SU-DHL-6 (cell line): ENCODE measurements around the gene HMGCLL1.

Experiments
- H2AFZ ChIP-seq: fragments of 200-600 bp; sonication (generic); 2 replicates; pipeline ENCODE4 v1.6.1; 2014; ENCODE audit warnings: low read depth, mild to moderate bottlenecking, moderate library complexity, mixed read lengths, antibody characterized with exemption, low read length; ENCODE audit not compliant: severe bottlenecking
- H3F3A ChIP-seq: fragments of 200-600 bp; shearing (Covaris generic); 2 replicates; pipeline ENCODE4 v1.6.0; 2016; ENCODE audit warnings: antibody characterized with exemption, mild to moderate bottlenecking; ENCODE audit not compliant: insufficient read depth
- H3K27ac ChIP-seq: fragments of 200-600 bp; sonication (generic); 2 replicates; pipeline ENCODE4 v1.5.1; 2016; ENCODE audit warnings: low read depth, mild to moderate bottlenecking, low read length, moderate library complexity, mixed read lengths
- H3K27me3 ChIP-seq: fragments of 200-600 bp; sonication (generic), shearing (Covaris generic); 2 replicates; pipeline ENCODE4 v1.6.0; 2014; ENCODE audit warnings: mild to moderate bottlenecking, low read length
- H3K36me3 ChIP-seq: fragments of 200-600 bp; sonication (generic); 2 replicates; pipeline ENCODE4 v1.6.1; 2014; ENCODE audit warnings: mild to moderate bottlenecking, low read length, mixed read lengths
- H3K4me2 ChIP-seq: fragments of 300-600, 200-600 bp; shearing (Covaris generic), sonication (generic); 2 replicates; pipeline ENCODE4 v1.6.0; 2014; ENCODE audit warnings: low read length, low read depth, mild to moderate bottlenecking; ENCODE audit not compliant: poor library complexity, severe bottlenecking
- H3K4me3 ChIP-seq: fragments of 200-600 bp; sonication (generic); 2 replicates; pipeline ENCODE4 v1.5.1; 2014; ENCODE audit warnings: antibody characterized with exemption, low read length, mild to moderate bottlenecking, mixed read lengths; ENCODE audit not compliant: insufficient read depth, poor library complexity, severe bottlenecking
- H3K79me2 ChIP-seq: fragments of 200-600 bp; sonication (generic); 2 replicates; pipeline ENCODE4 v1.6.1; 2014; ENCODE audit warnings: mild to moderate bottlenecking, low read length, moderate library complexity; ENCODE audit not compliant: insufficient read depth
- H3K9ac ChIP-seq: fragments of 200-600 bp; sonication (generic); 2 replicates; pipeline ENCODE4 v1.7.0; 2014; ENCODE audit warnings: mild to moderate bottlenecking, low read length
- H3K9me2 ChIP-seq: fragments of 200-600 bp; sonication (generic); replicated peaks from 2 replicates; pipeline ENCODE4 v1.6.1; 2014; ENCODE audit warnings: low read length; ENCODE audit not compliant: insufficient read depth
- H3K9me3 ChIP-seq: fragments of 200-600 bp; sonication (generic); 2 replicates; pipeline ENCODE4 v1.6.1; 2014; ENCODE audit warnings: low read length, mixed read lengths; ENCODE audit not compliant: insufficient read depth
- H4K20me1 ChIP-seq: fragments of 200-600 bp; sonication (generic); 2 replicates; pipeline ENCODE4 v1.6.1; 2014; ENCODE audit warnings: low read depth, mild to moderate bottlenecking, antibody characterized with exemption, low read length, moderate library complexity, mixed read lengths
- EZH2phosphoT487 ChIP-seq: fragments of 200-600 bp; sonication (generic), shearing (Covaris generic); conservative IDR thresholded peaks from 2 replicates; pipeline ENCODE4 v1.6.1; 2018; ENCODE audit warnings: mild to moderate bottlenecking, antibody characterized with exemption, low read length, moderate library complexity, mixed read lengths
- TF ChIP-seq, protein P1 (sequence below): fragments of 200-600 bp; sonication (generic); IDR thresholded peaks from one replicate; pipeline ENCODE4 v1.5.1; 2017; ENCODE audit warnings: antibody characterized with exemption, mild to moderate bottlenecking, low read length, moderate library complexity; ENCODE audit not compliant: insufficient read depth, poor library complexity, severe bottlenecking

The HMGCLL1 gene

DNA sequence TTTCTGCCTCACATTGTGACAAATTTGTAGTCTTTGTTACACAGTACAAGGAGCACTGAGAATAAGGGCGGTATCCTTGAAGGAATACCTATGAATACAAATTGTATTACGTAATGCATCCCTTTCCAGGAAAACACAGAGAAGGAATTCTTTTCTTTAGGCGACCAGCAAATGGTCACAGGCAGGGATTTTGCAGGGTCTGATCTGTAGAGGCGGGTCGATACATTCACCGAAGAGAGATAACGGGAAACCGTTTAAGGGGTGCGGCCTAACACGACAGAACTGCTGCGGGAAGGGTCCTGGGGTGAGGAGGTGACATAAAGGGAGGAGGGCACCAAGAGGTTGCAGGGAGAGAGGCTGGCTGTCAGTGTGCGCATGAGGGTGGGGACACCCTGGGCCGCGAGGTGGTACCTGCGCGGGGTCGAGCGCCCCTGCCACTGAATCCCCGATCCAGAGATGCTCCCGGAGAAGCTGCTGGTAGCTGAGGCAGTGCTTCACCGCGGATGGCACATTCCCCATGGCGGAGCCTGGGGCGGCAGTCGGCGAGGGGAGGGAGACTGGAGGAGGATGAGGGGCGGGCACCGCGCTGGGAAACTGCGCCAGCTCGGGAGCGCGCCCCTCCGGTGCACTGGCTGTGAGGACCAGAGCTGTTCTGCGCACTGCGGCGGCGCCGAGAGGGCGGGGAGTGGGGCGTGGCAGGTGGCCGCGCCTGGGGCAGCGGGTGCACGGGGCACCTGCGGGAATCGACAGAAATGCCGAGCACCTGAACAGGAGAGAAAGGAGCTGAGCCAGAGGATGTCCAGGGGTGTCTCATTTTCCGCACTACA, at the start of gene HMGCLL1:
Gene HMGCLL1 (minus strand): TSS at position 656 of the 827 bp plus-strand sequence. CDS start 137 bp downstream, at position 519.
- Histone ChIP-seq H3K4me2 (no peak within 1 kb of the TSS), H3K4me3 (no peak within 1 kb of the TSS), H3K9me2 (no peaks in the 10 kb centered on the region)

DNA sequence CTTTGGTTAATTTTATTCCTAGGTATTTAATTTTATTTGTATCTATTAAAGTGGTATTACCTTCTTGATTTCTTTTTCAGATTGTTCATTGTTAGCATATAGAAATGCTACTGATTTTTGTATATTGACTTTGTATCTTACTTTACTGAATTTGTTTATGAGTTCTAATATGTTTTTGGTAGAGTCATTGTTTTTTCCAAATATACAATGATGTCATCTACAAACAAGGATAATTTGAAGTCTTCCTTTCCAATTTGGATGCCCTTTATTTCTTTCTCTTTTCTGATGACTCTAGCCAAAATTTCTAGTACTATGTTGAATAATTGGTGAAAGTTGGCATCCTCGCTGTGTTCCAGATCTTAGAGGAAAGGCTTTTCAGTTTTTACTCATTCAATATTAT, 43.0 kb upstream of the HMGCLL1 start:
- Histone ChIP-seq H3K4me3 (no peak overlapping the region), H3K79me2 (no peaks in the 10 kb centered on the region), H3K4me2 (no peak overlapping the region), H2AFZ (no peak overlapping the region), H3K9me2 (no peaks in the 10 kb centered on the region), H3K36me3 (no peaks in the 10 kb centered on the region), H3K27me3 (no peaks in the 10 kb centered on the region), H3K9me3 (no peaks in the 10 kb centered on the region), H3K9ac (no peak overlapping the region), H3F3A (no peaks in the 10 kb centered on the region), H3K27ac (no peak overlapping the region), H4K20me1 (no peaks in the 10 kb centered on the region)
- TF ChIP-seq EZH2phosphoT487: no peak
- TF ChIP-seq, protein P1, sequence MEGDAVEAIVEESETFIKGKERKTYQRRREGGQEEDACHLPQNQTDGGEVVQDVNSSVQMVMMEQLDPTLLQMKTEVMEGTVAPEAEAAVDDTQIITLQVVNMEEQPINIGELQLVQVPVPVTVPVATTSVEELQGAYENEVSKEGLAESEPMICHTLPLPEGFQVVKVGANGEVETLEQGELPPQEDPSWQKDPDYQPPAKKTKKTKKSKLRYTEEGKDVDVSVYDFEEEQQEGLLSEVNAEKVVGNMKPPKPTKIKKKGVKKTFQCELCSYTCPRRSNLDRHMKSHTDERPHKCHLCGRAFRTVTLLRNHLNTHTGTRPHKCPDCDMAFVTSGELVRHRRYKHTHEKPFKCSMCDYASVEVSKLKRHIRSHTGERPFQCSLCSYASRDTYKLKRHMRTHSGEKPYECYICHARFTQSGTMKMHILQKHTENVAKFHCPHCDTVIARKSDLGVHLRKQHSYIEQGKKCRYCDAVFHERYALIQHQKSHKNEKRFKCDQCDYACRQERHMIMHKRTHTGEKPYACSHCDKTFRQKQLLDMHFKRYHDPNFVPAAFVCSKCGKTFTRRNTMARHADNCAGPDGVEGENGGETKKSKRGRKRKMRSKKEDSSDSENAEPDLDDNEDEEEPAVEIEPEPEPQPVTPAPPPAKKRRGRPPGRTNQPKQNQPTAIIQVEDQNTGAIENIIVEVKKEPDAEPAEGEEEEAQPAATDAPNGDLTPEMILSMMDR: no peak

More for the DNA sequence above, at the start of gene HMGCLL1:
- 0 out of 2 replicates have a peak, but pooled peaks cover under 1% of the 10 kb centered on the region for H3K36me3 ChIP-seq
- H3K27me3 ChIP-seq: no peaks in the 10 kb centered on the region
- peaks cover under 1% of the 10 kb centered on the region; the same call in 1 of the 2 replicates for H3K9me3 ChIP-seq
- H3F3A ChIP-seq: no peaks in the 10 kb centered on the region
- H4K20me1 ChIP-seq: no peaks in the 10 kb centered on the region; the same call in 1 of the 2 replicates
- no peak for TF ChIP-seq EZH2phosphoT487
- TF ChIP-seq, protein P1: no peak
- H2AFZ ChIP-seq: no peak within 1 kb of the TSS
- H3K79me2 ChIP-seq: no peaks in the 10 kb centered on the region
- no peak within 1 kb of the TSS for H3K27ac ChIP-seq
- no peak within 1 kb of the TSS for H3K9ac ChIP-seq

DNA sequence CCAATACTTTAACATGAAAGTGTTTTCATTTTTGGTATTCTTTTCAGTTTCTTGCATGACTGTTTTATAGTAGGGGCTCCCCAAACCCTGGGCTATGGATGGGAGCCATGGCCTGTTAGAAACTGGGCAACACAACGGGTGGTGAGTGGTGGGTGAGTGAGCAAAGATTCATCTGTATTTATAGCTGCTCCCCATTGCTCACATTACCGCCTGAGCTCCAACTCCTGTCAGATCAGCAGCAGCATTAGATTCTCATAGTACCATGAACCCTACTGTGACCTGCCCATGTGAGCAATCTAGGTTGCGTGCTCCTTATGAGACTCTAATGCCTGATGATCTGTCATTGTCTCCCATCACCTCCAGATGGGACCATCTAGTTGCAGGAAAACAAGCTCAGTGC, 42.3 kb upstream of the HMGCLL1 start:
- Histone ChIP-seq H3K36me3 (no peaks in the 10 kb centered on the region), H3K9ac (no peak overlapping the region), H3K9me3 (no peaks in the 10 kb centered on the region), H4K20me1 (no peaks in the 10 kb centered on the region), H3F3A (no peaks in the 10 kb centered on the region), H3K4me2 (no peak overlapping the region), H3K4me3 (no peak overlapping the region), H3K79me2 (no peaks in the 10 kb centered on the region), H2AFZ (no peak overlapping the region), H3K27ac (no peak overlapping the region), H3K9me2 (no peaks in the 10 kb centered on the region), H3K27me3 (no peaks in the 10 kb centered on the region)
- TF ChIP-seq EZH2phosphoT487: no peak
- TF ChIP-seq, protein P1: no peak
